NB4 (cell line): Measurements from ENCODE around the gene PDE8B.

Experiments
- DNase-seq: peaks from one replicate; pipeline ENCODE4 v3.0.0; 2010; ENCODE audit warnings: low read depth
- H3K4me3 ChIP-seq: one replicate; pipeline ENCODE4 v1.5.1; 2011; ENCODE audit warnings: mild to moderate bottlenecking, low read depth, low read length, moderate library complexity
- MYC ChIP-seq: IDR thresholded peaks from 2 replicates; pipeline ENCODE4 v1.6.1; 2011; ENCODE audit warnings: low read depth, low read length
- POLR2A ChIP-seq: IDR thresholded peaks from 2 replicates; pipeline ENCODE4 v1.6.1; 2011; ENCODE audit warnings: mild to moderate bottlenecking; ENCODE audit not compliant: insufficient read length; ENCODE audit errors: extremely low read depth
- TF ChIP-seq, protein P1 (sequence below): IDR thresholded peaks from 2 replicates; pipeline ENCODE4 v1.6.1; 2011; ENCODE audit warnings: low read depth, low read length
- TF ChIP-seq, protein P2 (sequence below): IDR thresholded peaks from one replicate; pipeline ENCODE4 v1.5.1; 2012; ENCODE audit warnings: low read depth, low read length

PDE8B gene

GRCh38 chr5:77390221-77390620 is 179.7 kb downstream of the PDE8B start:
- H3K4me3 ChIP-seq = no peak overlapping the region
- DNase-seq = no peak
- TF ChIP-seq, protein P1, sequence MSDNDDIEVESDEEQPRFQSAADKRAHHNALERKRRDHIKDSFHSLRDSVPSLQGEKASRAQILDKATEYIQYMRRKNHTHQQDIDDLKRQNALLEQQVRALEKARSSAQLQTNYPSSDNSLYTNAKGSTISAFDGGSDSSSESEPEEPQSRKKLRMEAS = no peak
- TF ChIP-seq, protein P2, sequence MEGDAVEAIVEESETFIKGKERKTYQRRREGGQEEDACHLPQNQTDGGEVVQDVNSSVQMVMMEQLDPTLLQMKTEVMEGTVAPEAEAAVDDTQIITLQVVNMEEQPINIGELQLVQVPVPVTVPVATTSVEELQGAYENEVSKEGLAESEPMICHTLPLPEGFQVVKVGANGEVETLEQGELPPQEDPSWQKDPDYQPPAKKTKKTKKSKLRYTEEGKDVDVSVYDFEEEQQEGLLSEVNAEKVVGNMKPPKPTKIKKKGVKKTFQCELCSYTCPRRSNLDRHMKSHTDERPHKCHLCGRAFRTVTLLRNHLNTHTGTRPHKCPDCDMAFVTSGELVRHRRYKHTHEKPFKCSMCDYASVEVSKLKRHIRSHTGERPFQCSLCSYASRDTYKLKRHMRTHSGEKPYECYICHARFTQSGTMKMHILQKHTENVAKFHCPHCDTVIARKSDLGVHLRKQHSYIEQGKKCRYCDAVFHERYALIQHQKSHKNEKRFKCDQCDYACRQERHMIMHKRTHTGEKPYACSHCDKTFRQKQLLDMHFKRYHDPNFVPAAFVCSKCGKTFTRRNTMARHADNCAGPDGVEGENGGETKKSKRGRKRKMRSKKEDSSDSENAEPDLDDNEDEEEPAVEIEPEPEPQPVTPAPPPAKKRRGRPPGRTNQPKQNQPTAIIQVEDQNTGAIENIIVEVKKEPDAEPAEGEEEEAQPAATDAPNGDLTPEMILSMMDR = no peak
- TF ChIP-seq POLR2A (no peak), MYC (no peak)

- DNase-seq = no peak
- TF ChIP-seq MYC = no peak
- TF ChIP-seq, protein P2 = no peak
- no peak for TF ChIP-seq POLR2A
- TF ChIP-seq, protein P1 = no peak
- H3K4me3 ChIP-seq = no peak overlapping the region
Measured at GRCh38 chr5:77390795-77391194, 180.3 kb downstream of the PDE8B start.

GRCh38 chr5:77391240-77391765 is 180.8 kb downstream of the PDE8B start:
- H3K4me3 ChIP-seq = no peak overlapping the region
- no peak for DNase-seq
- TF ChIP-seq MYC (no peak), POLR2A (no peak)
- TF ChIP-seq, protein P1 = no peak
- TF ChIP-seq, protein P2 = no peak

DNA sequence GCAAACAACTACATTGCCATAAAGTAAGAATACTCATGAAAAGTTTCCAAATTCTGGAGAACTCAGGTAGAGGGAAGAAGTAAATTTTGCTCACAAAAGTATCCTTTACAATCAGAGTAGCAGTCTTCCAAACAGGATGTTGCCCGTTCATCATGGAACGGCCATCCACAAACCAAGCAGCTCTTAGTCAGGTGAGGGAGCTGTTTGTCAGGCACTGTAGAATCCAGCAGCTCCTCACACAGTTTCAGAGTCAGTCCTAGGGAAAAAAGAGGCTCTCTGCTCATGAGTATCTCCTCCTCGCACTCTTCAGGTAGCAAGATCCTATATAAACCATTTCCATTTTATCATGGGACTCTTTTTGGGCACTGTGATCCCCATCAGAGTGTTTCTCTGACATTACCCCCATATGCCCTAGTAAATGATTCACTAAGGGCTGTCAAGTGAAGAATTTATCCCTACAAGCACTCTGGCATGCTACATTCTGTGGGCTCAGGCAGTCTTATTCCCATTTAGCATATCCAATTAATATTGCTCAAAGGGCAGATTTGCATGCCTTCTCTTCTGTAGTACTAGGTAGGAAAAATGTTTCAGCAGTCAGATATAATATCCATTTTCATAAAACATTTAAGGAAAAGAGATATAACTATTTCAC is 183.7 kb downstream of the PDE8B start:
- H3K4me3 ChIP-seq = no peak overlapping the region
- TF ChIP-seq, protein P2 = no peak
- no peak for TF ChIP-seq POLR2A
- no peak for TF ChIP-seq MYC
- TF ChIP-seq, protein P1 = no peak
- no peak for DNase-seq

- TF ChIP-seq POLR2A (no peak), MYC (no peak)
- TF ChIP-seq, protein P1 = no peak
- TF ChIP-seq, protein P2 = no peak
- no peak overlapping the region for H3K4me3 ChIP-seq
- no peak for DNase-seq
Measured at GRCh38 chr5:77396017-77396416, 185.5 kb downstream of the PDE8B start.
